Thyroid gland (tissue), 4 donors: ENCODE results near the gene ASTL. TPM values are rescaled to one million over a fixed set of nuclear protein-coding genes. Genes with fewer than 3 reads are reported as not detected.

ENCODE experiments used
- DNase-seq, 2 donors: peaks; one replicate each; pipeline ENCODE4 v3.0.0-alpha.2; 2019
- H3K27ac ChIP-seq, 3 donors: fragments of 200-600 bp; sonication (generic); 1 replicate in 2 of 3; 2 replicates in 1 of 3; pipeline ENCODE4 v1.5.1; 2016 to 2019; ENCODE audit warnings: mild to moderate bottlenecking in 1 of 3, moderate library complexity in 1 of 3
- H3K27me3 ChIP-seq: fragments of 200-600 bp; sonication (generic); one replicate; pipeline ENCODE4 v1.5.1; 2019
- H3K36me3 ChIP-seq, 2 donors: fragments of 200-600 bp; sonication (generic); one replicate each; pipeline ENCODE4 v1.5.1; 2016 to 2019
- H3K4me1 ChIP-seq, 2 donors: fragments of 200-600 bp; sonication (generic); one replicate each; pipeline ENCODE4 v1.5.1; 2017 to 2019
- H3K4me3 ChIP-seq, 3 donors: fragments of 200-600 bp; sonication (generic); replicated peaks in 1 of 3; 1 replicate in 2 of 3; 2 replicates in 1 of 3; pipeline ENCODE4 v1.5.1; 2016; ENCODE audit warnings: mild to moderate bottlenecking in 1 of 3
- H3K9me3 ChIP-seq: fragments of 200-600 bp; sonication (generic); one replicate; pipeline ENCODE4 v1.5.1; 2017
- CTCF ChIP-seq, 6 experiments: fragments of 200-600 bp in 3 of 6; fragments of 450-650 bp in 3 of 6; sonication (generic) in 3 of 6; IDR thresholded peaks; one replicate each; pipeline ENCODE4 v1.5.1; 2016 to 2019; ENCODE audit warnings: antibody characterized with exemption in 6 of 6, mild to moderate bottlenecking in 2 of 6, inconsistent platforms in 1 of 6, moderate library complexity in 1 of 6
- POLR2A ChIP-seq, 2 donors: fragments of 450-650 bp; IDR thresholded peaks; one replicate each; pipeline ENCODE4 v1.6.1; 2017; ENCODE audit warnings: antibody characterized with exemption in 2 of 2, mild to moderate bottlenecking in 2 of 2, moderate library complexity in 1 of 2
- WGBS, 2 donors: methylation state at CpG; one replicate each; pipeline ENCODE4 v1.1.5; 2017; 5-methylcytosine and 5-hydroxymethylcytosine counted together
- intact Hi-C: fragments of 100-400 bp; cut with DNase I; formaldehyde crosslinking; loops from one replicate; pipeline ENCODE4 v1.15.1; 2023
- total RNA-seq, 4 donors: library from RNA; depleted of rRNA; stranded (reverse); fragments of >200 nt; gene quantifications; one replicate each; pipeline ENCODE4 v1.2.3, GENCODE V29; 2016

Gene ASTL
- total RNA-seq, 4 donors from 2014 or later: not detected

GRCh38 chr2:96152304-96153161, 14.2 kb upstream of the ASTL start:
- WGBS, 2 donors: 60 to 62% methylated on average over 12 to 13 of the region's 13 CpGs
- no peak for TF ChIP-seq POLR2A (IDR thresholded peaks at IDR 0.05)
- TF ChIP-seq CTCF (IDR thresholded peaks at IDR 0.05): no peak
- intact Hi-C loops: no loop called here
- Histone ChIP-seq H3K36me3 (no peaks in the 10 kb centered on the region), H3K27me3 (no peaks in the 10 kb centered on the region), H3K4me1 (peaks cover 5 to 27% of the 10 kb centered on the region in 2 donors), H3K9me3 (no peaks in the 10 kb centered on the region), H3K27ac (no peak overlapping the region), H3K4me3 (no peak overlapping the region)
- no peak for DNase-seq

- intact Hi-C loops: no loop called here
- peaks cover 5 to 27% of the 10 kb centered on the region in 2 donors for H3K4me1 ChIP-seq
- peak; percentile 71 to 78 for DNase-seq
These were observed 13.4 kb upstream of the ASTL start for GRCh38 chr2:96151595-96152303.

GRCh38 chr2:96150791-96151594, 12.7 kb upstream of the ASTL start:
- H3K4me3 ChIP-seq: no peak overlapping the region
- peaks cover 5 to 27% of the 10 kb centered on the region in 2 donors for H3K4me1 ChIP-seq
- WGBS, 2 donors: 80 to 91% methylated on average over 14 of the region's 14 CpGs
- H3K27me3 ChIP-seq: no peaks in the 10 kb centered on the region
- no peak for TF ChIP-seq CTCF (IDR thresholded peaks at IDR 0.05)
- TF ChIP-seq POLR2A (IDR thresholded peaks at IDR 0.05): no peak
- no peak overlapping the region for H3K27ac ChIP-seq
- intact Hi-C loops: no loop called here
- H3K36me3 ChIP-seq: no peaks in the 10 kb centered on the region
- H3K9me3 ChIP-seq: no peaks in the 10 kb centered on the region
- DNase-seq: no peak

More at GRCh38 chr2:96151595-96152303, 13.4 kb upstream of the ASTL start:
- H3K4me3 ChIP-seq: no peak overlapping the region
- H3K27ac ChIP-seq: no peak overlapping the region
- H3K9me3 ChIP-seq: no peaks in the 10 kb centered on the region
- 24 to 43% methylated on average over 7 to 9 of the region's 9 CpGs for WGBS, 2 donors
- no peaks in the 10 kb centered on the region for H3K36me3 ChIP-seq
- no peak for TF ChIP-seq CTCF (IDR thresholded peaks at IDR 0.05)
- no peak for TF ChIP-seq POLR2A (IDR thresholded peaks at IDR 0.05)
- H3K27me3 ChIP-seq: no peaks in the 10 kb centered on the region

- WGBS, 2 donors: 93 to 98% methylated on average over 6 of the region's 6 CpGs
- Histone ChIP-seq H3K4me3 (no peak overlapping the region), H3K4me1 (peaks cover 5 to 34% of the 10 kb centered on the region in 2 donors), H3K36me3 (no peaks in the 10 kb centered on the region), H3K27ac (no peak overlapping the region), H3K9me3 (no peaks in the 10 kb centered on the region), H3K27me3 (no peaks in the 10 kb centered on the region)
- intact Hi-C loops: no loop called here
- no peak for DNase-seq
- TF ChIP-seq POLR2A (IDR thresholded peaks at IDR 0.05) (no peak), CTCF (IDR thresholded peaks at IDR 0.05) (no peak)
These were observed 11.8 kb upstream of the ASTL start for GRCh38 chr2:96150007-96150640.
